Heart right ventricle (tissue), 16 donors: ENCODE data around the gene TMEM150C. TPM values are rescaled to one million over a fixed set of nuclear protein-coding genes. Genes with fewer than 3 reads are reported as not detected.
A peak's percentile ranks its signal among the peaks of the same experiment; 100 is the strongest.

Source experiments
- ATAC-seq, 8 donors: fragments of 200-7000 bp; cut with Tn5 transposase; one replicate each; pipeline ENCODE4 v1.9.1; 2020; ENCODE audit warnings: mild to moderate bottlenecking in 8 of 8, moderate library complexity in 8 of 8, moderate number of reproducible peaks in 1 of 8
- DNase-seq, 2 donors: peaks; one replicate each; pipeline ENCODE4 v3.0.0-alpha.2; 2020
- H3K27ac ChIP-seq, 10 donors: fragments of 200-600 bp; sonication (generic) in 2 of 10; one replicate each; pipeline versions ENCODE4 v1.5.0 to v1.8.0; 2020 to 2022; ENCODE audit warnings: mild to moderate bottlenecking in 3 of 10
- H3K27me3 ChIP-seq, 7 donors: fragments of 200-600 bp; one replicate each; pipeline ENCODE4 v1.8.0; 2021 to 2022; ENCODE audit warnings: mild to moderate bottlenecking in 2 of 7
- H3K36me3 ChIP-seq, 9 donors: fragments of 200-600 bp; sonication (generic) in 1 of 9; one replicate each; pipeline versions ENCODE4 v1.5.0 to v1.8.0; 2020 to 2022; ENCODE audit warnings: mild to moderate bottlenecking in 2 of 9
- H3K4me1 ChIP-seq, 9 donors: fragments of 200-600 bp; sonication (generic) in 1 of 9; one replicate each; pipeline versions ENCODE4 v1.5.0 to v1.8.0; 2020 to 2022; ENCODE audit warnings: mild to moderate bottlenecking in 4 of 9
- H3K4me3 ChIP-seq, 10 donors: fragments of 200-600 bp; sonication (generic) in 2 of 10; one replicate each; pipeline versions ENCODE4 v1.5.0 to v1.8.0; 2020 to 2022; ENCODE audit warnings: mild to moderate bottlenecking in 7 of 10, moderate library complexity in 2 of 10
- H3K9me3 ChIP-seq, 11 donors: fragments of 200-600 bp in 10 of 11; sonication (generic) in 2 of 11; one replicate each; pipeline versions ENCODE4 v1.5.0 to v1.8.0; 2013 to 2022; ENCODE audit warnings: mild to moderate bottlenecking in 2 of 11, control low read depth in 1 of 11, moderate library complexity in 1 of 11
- WGBS, 2 donors: extraction: QIAGEN DNeasy Blood & Tissue Kit; methylation state at CpG; one replicate each; pipeline ENCODE4 v1.1.7; 2013; ENCODE audit warnings: inconsistent platforms in 1 of 2; 5-methylcytosine and 5-hydroxymethylcytosine counted together
- intact Hi-C, 10 donors: fragments of 100-400 bp; cut with DNase I; formaldehyde crosslinking; loops; one replicate each; pipeline versions ENCODE4 v1.11.1 to v1.14.2; 2022
- polyA plus RNA-seq, 2 donors: library from polyadenylated mRNA; stranded (reverse); fragments of 200-250 nt; gene quantifications; one replicate each; pipeline ENCODE4 v1.2.3, GENCODE V29; 2013
- total RNA-seq, 10 donors: library from RNA; stranded (reverse); fragmentation: NEBNext Ultra II Directional in 3 of 10; extraction: Animal tissue kit (Norgen Biotek cat#: 25700) in 3 of 10; gene quantifications; one replicate each; pipeline versions ENCODE4 v1.2.1 to v1.2.4, GENCODE V29; 2021 to 2023
- TF ChIP-seq, protein P1 (sequence below), 9 donors: fragments of 200-600 bp; sonication (generic) in 2 of 9; IDR thresholded peaks; one replicate each; pipeline versions ENCODE4 v1.5.0 to v1.8.0; 2021 to 2022; ENCODE audit warnings: antibody characterized with exemption in 9 of 9, mild to moderate bottlenecking in 5 of 9, moderate library complexity in 1 of 9
- donor health status: Arrhythmogenic right ventricular cardiomyopathy.
- donor health status: ischemic (EF 13 %, LVEDD 7.1; RV severe dilation, severe dysfunction).
- donor health status: healthy with polysubstance abuse.
- donor health status: DM: no; HTN: yes; CAD: no.
- donor health status: DM: no; HTN: no; CAD: no.
- donor health status: ischemic (EF 25% LVEDD 6.9; RV normal size, moderate dysfunction).
- donor health status: ischemic (EF 25% LVEDD 5.7; RV mildly dilated, moderate dysfunction).
- donor health status: healthy.
- donor health status: DM: yes; HTN: yes; CAD: no.
- donor health status: Ischemic cardiomyopathy.
- donor health status: ischemic (EF 35%, LVEDD 5.7; RV mildly dilated, moderate dysfunction).
- donor health status: nonischemic (EF 11% LVEDD 7.7; RV severe dilation, severe dysfunction).
- donor health status: DM: yes; HTN: yes; CAD: no.
- donor health status: PGD.
- donor health status: ischemic (EF 29% LVEDD 5.4; RV normal size, mild dysfunction).
- donor health status: nonischemic (EF 23%, LVEDD 6.1; RV moderate dilation, normal function).

TMEM150C gene
- total and polyA plus RNA-seq, 12 donors: 6.5 to 22.7 (median 12.6) TPM

DNA sequence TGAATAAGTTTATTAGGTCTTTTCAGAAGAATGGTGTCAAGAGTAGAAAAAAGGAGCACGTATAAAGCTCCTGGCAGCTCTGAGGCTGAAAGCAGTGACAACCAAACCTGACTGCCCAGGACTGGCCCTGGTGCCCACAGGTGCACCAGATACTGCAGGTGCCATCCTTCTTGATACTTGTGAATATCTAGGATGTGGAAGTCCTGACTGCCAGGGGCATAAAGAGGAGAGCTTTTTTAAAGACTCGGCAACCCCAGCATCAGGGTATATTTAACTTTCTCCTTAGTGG lies 60.7 kb downstream of the TMEM150C start:
- Histone ChIP-seq H3K36me3 (peaks cover 0 to 41% (median 0%) of the 10 kb centered on the region in 9 donors), H3K27me3 (no peaks in the 10 kb centered on the region), H3K4me1 (no peaks in the 10 kb centered on the region), H3K27ac (no peak overlapping the region), H3K4me3 (no peak overlapping the region), H3K9me3 (no peaks in the 10 kb centered on the region)
- TF ChIP-seq, protein P1, sequence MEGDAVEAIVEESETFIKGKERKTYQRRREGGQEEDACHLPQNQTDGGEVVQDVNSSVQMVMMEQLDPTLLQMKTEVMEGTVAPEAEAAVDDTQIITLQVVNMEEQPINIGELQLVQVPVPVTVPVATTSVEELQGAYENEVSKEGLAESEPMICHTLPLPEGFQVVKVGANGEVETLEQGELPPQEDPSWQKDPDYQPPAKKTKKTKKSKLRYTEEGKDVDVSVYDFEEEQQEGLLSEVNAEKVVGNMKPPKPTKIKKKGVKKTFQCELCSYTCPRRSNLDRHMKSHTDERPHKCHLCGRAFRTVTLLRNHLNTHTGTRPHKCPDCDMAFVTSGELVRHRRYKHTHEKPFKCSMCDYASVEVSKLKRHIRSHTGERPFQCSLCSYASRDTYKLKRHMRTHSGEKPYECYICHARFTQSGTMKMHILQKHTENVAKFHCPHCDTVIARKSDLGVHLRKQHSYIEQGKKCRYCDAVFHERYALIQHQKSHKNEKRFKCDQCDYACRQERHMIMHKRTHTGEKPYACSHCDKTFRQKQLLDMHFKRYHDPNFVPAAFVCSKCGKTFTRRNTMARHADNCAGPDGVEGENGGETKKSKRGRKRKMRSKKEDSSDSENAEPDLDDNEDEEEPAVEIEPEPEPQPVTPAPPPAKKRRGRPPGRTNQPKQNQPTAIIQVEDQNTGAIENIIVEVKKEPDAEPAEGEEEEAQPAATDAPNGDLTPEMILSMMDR (IDR thresholded peaks at IDR 0.05): no peak
- ATAC-seq: no peak
- WGBS, 2 donors: 90 to 92% methylated on average over 2 of the region's 2 CpGs
- intact Hi-C loops: no loop called here
- DNase-seq: no peak

DNA sequence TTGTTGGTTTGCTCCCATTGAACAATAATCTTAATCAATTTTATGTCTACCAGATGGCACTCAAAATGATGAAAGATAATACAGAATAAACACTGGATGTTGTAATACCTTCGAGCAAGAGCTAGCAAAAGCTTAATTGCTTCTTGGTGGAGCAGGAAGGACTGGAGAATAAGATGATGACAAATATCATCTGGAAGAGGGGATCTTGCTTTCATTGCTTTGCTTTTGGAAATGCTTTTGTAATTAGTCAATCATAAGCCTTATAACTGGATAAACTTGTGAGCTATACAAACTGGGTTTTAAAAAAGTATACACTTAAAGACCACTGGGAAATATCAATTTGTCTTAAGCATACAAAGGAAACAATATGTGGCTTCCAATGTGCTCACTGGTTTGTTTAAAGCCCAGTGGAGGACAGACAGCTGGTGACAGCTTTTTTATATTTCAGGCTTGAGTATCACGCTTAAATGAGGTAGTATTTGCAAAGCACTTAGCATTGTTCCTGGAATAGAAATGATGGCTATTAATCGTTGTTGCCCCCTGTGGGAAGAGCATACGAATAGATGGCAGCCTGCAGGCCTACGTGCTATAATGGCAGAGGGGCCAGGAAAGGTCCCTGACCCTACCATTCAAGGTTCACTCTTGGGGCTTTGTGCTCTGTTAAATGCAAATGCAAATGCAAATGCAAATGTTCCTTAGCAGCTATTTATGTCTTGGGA lies 61.2 kb downstream of the TMEM150C start:
- DNase-seq (no peak), ATAC-seq (peak in 1 of 8 donors; percentile 38)
- no peaks in the 10 kb centered on the region for H3K4me1 ChIP-seq
- H3K36me3 ChIP-seq: peaks cover 0 to 46% (median 0%) of the 10 kb centered on the region in 9 donors
- WGBS, 2 donors: 59 to 64% methylated on average over 5 of the region's 5 CpGs
- intact Hi-C loops: no loop called here
- TF ChIP-seq, protein P1 (IDR thresholded peaks at IDR 0.05): no peak
- no peak overlapping the region for H3K27ac ChIP-seq
- H3K9me3 ChIP-seq: no peaks in the 10 kb centered on the region
- no peak overlapping the region for H3K4me3 ChIP-seq
- H3K27me3 ChIP-seq: no peaks in the 10 kb centered on the region

DNA sequence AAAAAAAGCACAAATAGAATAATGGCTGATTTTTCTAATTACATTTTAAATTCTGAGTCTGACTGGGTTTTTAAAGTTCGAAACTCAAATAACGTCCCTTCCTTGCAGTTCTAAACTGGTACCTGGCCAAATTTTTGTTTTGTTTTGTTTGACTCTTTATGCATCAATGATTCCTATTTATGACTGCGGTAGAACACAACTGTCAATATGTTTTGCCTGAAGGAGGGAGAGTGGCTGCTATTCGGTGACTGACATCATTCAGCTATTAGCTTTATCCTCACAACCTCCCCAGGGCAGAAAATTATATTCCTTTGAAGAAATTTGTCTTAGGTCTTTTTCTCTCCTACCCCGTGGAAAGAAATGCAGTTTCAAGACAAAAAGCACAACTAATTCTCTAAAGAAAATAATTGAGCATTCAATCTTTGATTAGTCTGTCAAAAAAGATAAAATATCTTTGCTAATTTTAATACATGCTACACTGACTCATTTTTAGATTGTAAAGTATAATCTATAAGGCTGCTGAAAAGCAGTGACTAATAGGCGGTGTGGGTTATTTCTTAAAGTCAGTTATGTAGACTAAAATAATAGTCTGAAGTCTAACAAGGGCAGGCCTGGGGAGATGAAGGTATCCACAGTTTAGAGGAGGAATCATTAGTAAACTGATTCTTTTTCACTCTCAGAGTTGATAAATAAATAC lies 61.9 kb downstream of the TMEM150C start:
- ATAC-seq (no peak), DNase-seq (no peak)
- H3K4me1 ChIP-seq: no peaks in the 10 kb centered on the region
- H3K36me3 ChIP-seq: peaks cover 0 to 53% (median 0%) of the 10 kb centered on the region in 9 donors
- no peak overlapping the region for H3K27ac ChIP-seq
- TF ChIP-seq, protein P1 (IDR thresholded peaks at IDR 0.05): no peak
- intact Hi-C loops: no loop called here
- H3K27me3 ChIP-seq: no peaks in the 10 kb centered on the region
- H3K9me3 ChIP-seq: no peaks in the 10 kb centered on the region
- WGBS, 2 donors: 82 to 84% methylated on average over 6 of the region's 6 CpGs
- no peak overlapping the region for H3K4me3 ChIP-seq

DNA sequence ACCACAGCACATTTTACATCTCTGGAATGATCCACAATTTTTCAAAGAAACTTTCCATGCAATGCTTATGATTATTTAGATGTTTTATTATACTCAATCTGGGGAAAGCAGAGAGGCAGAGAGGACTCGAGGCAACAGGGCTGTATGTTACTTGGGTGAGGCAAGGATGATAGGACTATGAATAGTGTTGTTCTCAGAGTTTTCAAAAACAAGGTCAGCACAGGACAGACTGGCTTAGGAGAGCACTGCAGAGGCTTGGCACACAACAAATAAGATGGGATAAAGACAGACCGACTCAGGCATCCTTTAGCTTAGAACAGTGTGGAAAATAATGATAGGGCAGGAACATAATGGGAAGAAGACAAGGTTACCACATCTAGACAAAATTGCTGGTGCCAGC lies 65.4 kb downstream of the TMEM150C start:
- Histone ChIP-seq H3K27me3 (no peaks in the 10 kb centered on the region), H3K27ac (no peak overlapping the region), H3K4me3 (no peak overlapping the region), H3K9me3 (no peaks in the 10 kb centered on the region), H3K36me3 (peaks cover 0 to 38% (median 0%) of the 10 kb centered on the region in 9 donors), H3K4me1 (no peaks in the 10 kb centered on the region)
- intact Hi-C loops: no loop called here
- ATAC-seq (peak in 2 of 8 donors; percentile 51 to 59), DNase-seq (no peak)
- TF ChIP-seq, protein P1 (IDR thresholded peaks at IDR 0.05): no peak
- 76 to 83% methylated on average over 2 of the region's 2 CpGs for WGBS, 2 donors
